IMR-90 (cell line): Measurements from ENCODE around the gene NEURL1B.

ENCODE experiments used
- BHLHE40 ChIP-seq: fragments of 150-350 bp; IDR thresholded peaks from 2 replicates; pipeline ENCODE4 v1.6.1; 2016; ENCODE audit warnings: mild to moderate bottlenecking, low read depth, low read length
- CEBPB ChIP-seq: IDR thresholded peaks from 2 replicates; pipeline ENCODE4 v1.6.1; 2012; ENCODE audit warnings: low read depth, low read length, improper control_type of control experiment
- CTCF ChIP-seq: conservative IDR thresholded peaks from 2 replicates; pipeline ENCODE4 v1.5.1; 2012; ENCODE audit warnings: mild to moderate bottlenecking, low read depth, low read length, improper control_type of control experiment
- FOS ChIP-seq: fragments of 150-350 bp; IDR thresholded peaks from 2 replicates; pipeline ENCODE4 v1.6.1; 2016; ENCODE audit warnings: low read depth, low read length
- MAZ ChIP-seq: IDR thresholded peaks from 2 replicates; pipeline ENCODE4 v1.6.1; 2012; ENCODE audit warnings: low read depth, mild to moderate bottlenecking, low read length, improper control_type of control experiment, moderate library complexity, borderline replicate concordance

GRCh38 chr5:172733974-172734346 is 92.9 kb downstream of the NEURL1B start:
- no peak for TF ChIP-seq CEBPB
- TF ChIP-seq MAZ: no peak
- TF ChIP-seq CTCF: no peak
- no peak for TF ChIP-seq BHLHE40
- no peak for TF ChIP-seq FOS
